Common myeloid progenitor, CD34-positive (primary cell): ENCODE measurements around the gene TNPO2.

Source experiments
- CTCF ChIA-PET: fragments of 350-600 bp; sonication (Branson Sonifier 250); formaldehyde crosslinking; loops from one replicate; lab custom pipeline; 2021; ENCODE audit warnings: antibody characterized with exemption; lab: Charles Lee
- POLR2A ChIA-PET: fragments of 350-600 bp; sonication (Branson Sonifier 250); formaldehyde crosslinking; loops from one replicate; lab custom pipeline; 2021; ENCODE audit warnings: antibody characterized with exemption; lab: Charles Lee
- DNase-seq, 3 donors: peaks; one replicate each; pipeline versions ENCODE4 v3.0.0 to v3.0.0-alpha.2; 2013
- H3K27ac ChIP-seq, 2 experiments: 1 replicate in 1 of 2; 2 replicates in 1 of 2; pipeline ENCODE4 v1.7.0; 2013; ENCODE audit warnings: inconsistent platforms in 2 of 2, low read length in 2 of 2, mild to moderate bottlenecking in 2 of 2, low read depth in 1 of 2, moderate library complexity in 1 of 2; ENCODE audit not compliant: severe bottlenecking in 2 of 2, insufficient read depth in 1 of 2, poor library complexity in 1 of 2
- H3K27me3 ChIP-seq, 5 experiments: replicated peaks in 2 of 5; 1 replicate in 3 of 5; 2 replicates in 2 of 5; pipeline versions ENCODE4 v1.6.1 to v1.7.0; 2013; ENCODE audit warnings: low read length in 4 of 5, mild to moderate bottlenecking in 2 of 5, moderate library complexity in 2 of 5, inconsistent platforms in 1 of 5; ENCODE audit not compliant: insufficient read depth in 5 of 5, control insufficient read depth in 4 of 5
- H3K36me3 ChIP-seq, 4 experiments: 1 replicate in 2 of 4; 2 replicates in 2 of 4; pipeline versions ENCODE4 v1.6.1 to v1.7.0; 2013; ENCODE audit warnings: low read length in 3 of 4, control low read depth in 1 of 4, mild to moderate bottlenecking in 1 of 4; ENCODE audit not compliant: control insufficient read depth in 4 of 4, insufficient read depth in 4 of 4
- H3K4me1 ChIP-seq, 4 experiments: 1 replicate in 3 of 4; 2 replicates in 1 of 4; pipeline versions ENCODE4 v1.6.1 to v1.7.1; 2013; ENCODE audit warnings: low read length in 3 of 4, mild to moderate bottlenecking in 3 of 4, control low read depth in 1 of 4, inconsistent platforms in 1 of 4, moderate library complexity in 1 of 4; ENCODE audit not compliant: control insufficient read depth in 4 of 4, insufficient read depth in 4 of 4; ENCODE audit errors: control extremely low read depth in 1 of 4
- H3K4me3 ChIP-seq, 7 experiments: 1 replicate in 4 of 7; 2 replicates in 3 of 7; pipeline versions ENCODE4 v1.5.1 to v1.7.0; 2013; ENCODE audit warnings: mild to moderate bottlenecking in 7 of 7, low read length in 6 of 7, moderate library complexity in 6 of 7, inconsistent platforms in 2 of 7, low read depth in 2 of 7, control low read depth in 1 of 7; ENCODE audit not compliant: insufficient read depth in 4 of 7, control insufficient read depth in 1 of 7; ENCODE audit errors: extremely low read depth in 1 of 7
- H3K9me3 ChIP-seq, 5 experiments: 1 replicate in 4 of 5; 2 replicates in 1 of 5; pipeline versions ENCODE4 v1.6.1 to v1.7.1; 2013; ENCODE audit warnings: low read length in 4 of 5, mild to moderate bottlenecking in 2 of 5, inconsistent platforms in 1 of 5, low read depth in 1 of 5, moderate library complexity in 1 of 5; ENCODE audit not compliant: control insufficient read depth in 4 of 5, insufficient read depth in 2 of 5; ENCODE audit errors: control extremely low read depth in 1 of 5
- WGBS: methylation state at CpG from one replicate; pipeline ENCODE4 v1.1.5; 2013; ENCODE audit not compliant: insufficient coverage; 5-methylcytosine and 5-hydroxymethylcytosine counted together

TNPO2 gene

DNA sequence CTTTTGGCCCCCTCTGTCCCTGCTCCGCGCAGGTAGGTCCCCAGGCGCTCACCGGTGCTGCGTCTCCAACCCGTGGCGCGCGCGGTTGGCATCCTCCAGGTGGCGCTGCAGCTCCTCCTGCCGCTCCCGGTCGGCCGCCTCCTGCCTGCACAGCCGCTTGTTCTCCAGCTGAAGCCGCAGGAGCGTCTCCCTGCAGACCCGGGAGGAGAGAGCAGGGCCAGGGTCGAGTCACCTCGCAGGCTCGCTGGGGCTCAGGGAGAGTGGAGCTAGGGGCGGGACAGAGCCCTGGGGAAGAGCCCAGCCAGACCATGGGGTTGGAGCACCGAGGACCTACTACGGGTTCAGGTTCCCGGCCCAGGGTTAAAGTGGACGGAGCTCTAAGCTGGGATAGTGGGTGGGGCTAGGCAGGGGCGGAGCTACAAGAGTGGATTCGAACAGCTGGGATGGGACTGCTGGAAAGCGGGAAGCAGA, 42.4 kb upstream of the TNPO2 start:
- peaks cover 2 to 6% (median 4%) of the 10 kb centered on the region in 4 experiments for H3K4me1 ChIP-seq
- H3K27me3 ChIP-seq: no peaks in the 10 kb centered on the region
- peak in 1 of 3 donors; percentile 59 for DNase-seq
- peaks cover 0 to 19% (median 10%) of the 10 kb centered on the region in 4 experiments for H3K36me3 ChIP-seq
- H3K4me3 ChIP-seq: peak overlapping the region in 5 of 7 experiments; percentile 26 to 78 (median 51)
- WGBS: 95% methylated on average over 29 of the region's 30 CpGs
- peaks cover 0 to 5% (median 0%) of the 10 kb centered on the region in 5 experiments for H3K9me3 ChIP-seq
- POLR2A ChIA-PET: interaction anchor here (1.3 to 1.7 kb wide), 3 partner anchors 11 to 30 kb away, joined by 3 to 7 read pairs (median 3); no protein-coding TSS in a partner anchor
- CTCF ChIA-PET: interaction anchor here (0.6 to 39.0 kb wide), 11 partner anchors 9 to 1020 kb away, joined by 3 to 776 read pairs (median 5); partner anchors contain the start of genes BEST2, GCDH, GET3 and HOOK2
- no peak overlapping the region for H3K27ac ChIP-seq

DNA sequence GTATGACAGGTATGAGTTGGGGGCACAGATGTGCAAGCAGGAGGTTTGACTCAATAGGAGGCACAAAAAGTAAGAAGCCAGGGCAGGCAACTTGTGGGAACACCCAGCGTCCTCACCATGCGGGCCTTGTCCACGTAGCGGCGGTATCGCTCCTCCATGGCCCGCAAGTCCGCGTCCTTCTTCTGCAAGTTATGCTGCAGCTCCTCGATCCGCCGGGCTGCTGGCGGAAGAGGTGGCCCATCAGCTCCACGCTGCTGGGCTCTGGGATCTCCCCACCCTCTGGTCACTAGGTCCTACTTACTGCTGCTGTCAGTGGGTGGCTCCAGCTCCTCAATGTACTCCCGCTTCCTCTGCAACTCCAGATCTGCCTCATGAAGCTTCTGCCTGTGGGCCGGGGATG, 41.0 kb upstream of the TNPO2 start:
- no peaks in the 10 kb centered on the region for H3K27me3 ChIP-seq
- POLR2A ChIA-PET: no interaction called here
- H3K9me3 ChIP-seq: peaks cover 0 to 5% (median 0%) of the 10 kb centered on the region in 5 experiments
- no peak overlapping the region for H3K27ac ChIP-seq
- CTCF ChIA-PET: interaction anchor here (0.8 to 39.0 kb wide), 7 partner anchors 10 to 87 kb away, joined by 3 to 776 read pairs (median 49); partner anchors contain the start of genes BEST2, GET3, HOOK2 and JUNB
- H3K4me3 ChIP-seq: no peak overlapping the region
- DNase-seq: no peak
- peaks cover 2 to 6% (median 4%) of the 10 kb centered on the region in 4 experiments for H3K4me1 ChIP-seq
- peaks cover 0 to 19% (median 9%) of the 10 kb centered on the region in 4 experiments for H3K36me3 ChIP-seq
- 99% methylated on average over 16 of the region's 16 CpGs for WGBS

GRCh38 chr19:12763100-12763499, 39.4 kb upstream of the TNPO2 start:
- Histone ChIP-seq H3K36me3 (peaks cover 0 to 19% (median 9%) of the 10 kb centered on the region in 4 experiments), H3K27ac (no peak overlapping the region), H3K4me1 (peaks cover 0 to 6% (median 2%) of the 10 kb centered on the region in 4 experiments), H3K4me3 (no peak overlapping the region), H3K9me3 (peaks cover 0 to 5% (median 0%) of the 10 kb centered on the region in 5 experiments), H3K27me3 (no peaks in the 10 kb centered on the region)
- POLR2A ChIA-PET: no interaction called here
- DNase-seq: no peak
- CTCF ChIA-PET: interaction anchor here (1.0 to 39.0 kb wide), 7 partner anchors 8 to 202 kb away, joined by 3 to 776 read pairs (median 49); partner anchors contain the start of genes BEST2, GET3, HOOK2 and JUNB
- 98% methylated on average over 7 of the region's 11 CpGs for WGBS

DNA sequence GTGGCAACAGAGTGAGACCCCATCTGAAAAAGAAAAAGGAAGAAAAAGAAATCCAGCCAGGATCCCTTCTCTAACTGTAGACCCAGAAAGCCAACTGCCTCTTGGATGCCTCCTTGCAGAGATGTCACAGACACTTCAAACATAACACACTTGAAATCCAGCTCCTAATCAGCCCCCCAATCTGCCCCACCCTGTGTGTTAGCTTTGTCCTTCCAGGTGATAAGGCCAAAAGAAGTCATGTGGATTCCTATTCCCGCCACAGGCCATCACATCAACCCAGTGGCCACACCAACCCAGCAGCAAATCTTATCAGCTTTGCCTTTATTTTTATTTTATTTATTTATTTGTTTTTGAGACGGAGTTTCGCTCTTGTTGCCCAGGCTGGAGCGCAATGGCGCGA, 36.0 kb upstream of the TNPO2 start:
- Histone ChIP-seq H3K4me1 (peaks cover 0 to 8% (median 5%) of the 10 kb centered on the region in 4 experiments), H3K36me3 (peaks cover 0 to 14% (median 9%) of the 10 kb centered on the region in 4 experiments), H3K27me3 (peaks cover 0 to 6% (median 2%) of the 10 kb centered on the region in 5 experiments), H3K9me3 (peaks cover 0 to 5% (median 0%) of the 10 kb centered on the region in 5 experiments), H3K27ac (no peak overlapping the region), H3K4me3 (no peak overlapping the region)
- POLR2A ChIA-PET: interaction anchor here (1.5 kb wide), 1 partner anchor 34 kb away, joined by 4 read pairs; no protein-coding TSS in a partner anchor
- no CpG with 5 or more reads among the region's 6 CpGs for WGBS
- no peak for DNase-seq
- CTCF ChIA-PET: interaction anchor here (0.7 to 39.0 kb wide), 8 partner anchors 8 to 88 kb away, joined by 3 to 776 read pairs (median 8); partner anchors contain the start of genes BEST2, GET3, JUNB and PRDX2

- Histone ChIP-seq H3K9me3 (no peaks in the 10 kb centered on the region), H3K36me3 (peaks cover 0 to 3% (median under 1%) of the 10 kb centered on the region in 4 experiments), H3K27ac (no peak overlapping the region), H3K4me3 (peak overlapping the region in 6 of 7 experiments; percentile 6 to 62 (median 37)), H3K4me1 (peaks cover 0 to 8% (median 5%) of the 10 kb centered on the region in 4 experiments), H3K27me3 (peaks cover 0 to 19% (median 2%) of the 10 kb centered on the region in 5 experiments)
- peak; percentile 77 to 87 (median 87) for DNase-seq
- CTCF ChIA-PET: interaction anchor here (0.6 to 39.0 kb wide), 14 partner anchors 7 to 115 kb away, joined by 3 to 776 read pairs (median 4); partner anchors contain the start of genes GET3, JUNB, PRDX2 and THSD8
- POLR2A ChIA-PET: no interaction called here
- WGBS: 19% methylated on average over 39 of the region's 60 CpGs
Observed at GRCh38 chr19:12757544-12758274, 34.0 kb upstream of the TNPO2 start.

GRCh38 chr19:12756150-12756883, 32.6 kb upstream of the TNPO2 start:
- DNase-seq: no peak
- CTCF ChIA-PET: interaction anchor here (1.1 to 39.0 kb wide), 8 partner anchors 8 to 182 kb away, joined by 3 to 776 read pairs (median 8); partner anchors contain the start of genes GET3, JUNB, PRDX2 and THSD8
- no peak overlapping the region for H3K27ac ChIP-seq
- H3K27me3 ChIP-seq: peaks cover 0 to 30% (median 5%) of the 10 kb centered on the region in 5 experiments
- H3K9me3 ChIP-seq: no peaks in the 10 kb centered on the region
- H3K36me3 ChIP-seq: no peaks in the 10 kb centered on the region
- no peak overlapping the region for H3K4me3 ChIP-seq
- WGBS: 91% methylated on average over 19 of the region's 19 CpGs
- POLR2A ChIA-PET: no interaction called here
- peaks cover 0 to 8% (median 5%) of the 10 kb centered on the region in 4 experiments for H3K4me1 ChIP-seq
